GM21576 (cell line): ENCODE measurements around the gene RIMKLA.
A peak's percentile ranks its signal among the peaks of the same experiment; 100 is the strongest.

Experiments
- ATAC-seq: cut with Tn5 transposase; IDR thresholded peaks from one replicate; pipeline ENCODE4 v1.9.1; 2021; ENCODE audit warnings: mild to moderate bottlenecking, moderate library complexity; ENCODE audit not compliant: unreplicated experiment

Gene RIMKLA

DNA sequence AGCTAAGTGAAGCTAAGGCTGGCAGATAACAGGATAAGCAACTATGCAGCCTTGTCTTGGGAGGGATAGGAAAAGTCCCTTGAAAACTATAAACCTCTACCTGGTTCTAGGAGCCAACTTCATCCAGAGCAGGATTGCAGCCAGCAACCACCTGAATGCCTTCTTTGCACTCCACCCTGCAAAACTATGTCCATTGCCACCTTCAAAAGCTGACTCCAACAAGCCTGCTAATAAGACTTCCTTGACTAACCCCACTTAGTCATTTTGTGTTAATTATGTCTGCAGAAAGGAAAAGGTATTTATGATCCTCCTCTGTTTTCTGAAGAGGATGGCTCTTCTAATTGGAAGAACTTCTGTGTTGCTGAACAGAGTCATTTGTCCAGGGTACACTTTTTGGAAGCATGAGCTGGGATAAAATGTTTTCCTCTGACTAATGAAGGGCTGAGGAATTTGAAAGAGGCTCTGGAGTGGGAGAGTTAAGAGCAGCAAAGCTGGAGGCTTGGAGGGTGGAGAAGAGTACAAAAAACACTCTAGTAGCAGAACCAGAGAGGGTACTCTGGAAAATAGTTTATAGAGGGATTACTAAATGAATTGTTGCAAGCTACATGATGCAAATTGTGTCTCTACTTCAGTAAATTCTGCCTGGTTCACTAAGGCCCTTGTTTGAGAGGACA is 9.6 kb upstream of the RIMKLA start:
- no peak for ATAC-seq

DNA sequence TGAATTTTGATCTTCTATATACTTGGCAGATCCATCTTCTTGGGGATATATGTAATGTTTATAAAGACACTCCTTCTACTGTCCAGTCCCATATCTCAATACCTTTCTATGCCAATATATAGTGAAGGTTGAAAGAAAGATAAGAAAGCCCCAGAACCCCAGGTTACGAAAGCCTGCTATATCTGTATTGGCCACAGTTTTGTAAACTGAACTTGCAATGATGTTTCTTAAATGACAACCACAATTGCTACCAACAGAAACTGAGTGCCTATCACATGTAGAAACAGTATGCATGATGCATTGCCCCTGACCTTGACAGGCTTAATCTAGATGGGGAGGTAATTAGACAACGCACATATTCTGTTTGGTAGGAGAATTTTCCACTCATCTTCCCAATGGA is 7.8 kb upstream of the RIMKLA start:
- no peak for ATAC-seq

DNA sequence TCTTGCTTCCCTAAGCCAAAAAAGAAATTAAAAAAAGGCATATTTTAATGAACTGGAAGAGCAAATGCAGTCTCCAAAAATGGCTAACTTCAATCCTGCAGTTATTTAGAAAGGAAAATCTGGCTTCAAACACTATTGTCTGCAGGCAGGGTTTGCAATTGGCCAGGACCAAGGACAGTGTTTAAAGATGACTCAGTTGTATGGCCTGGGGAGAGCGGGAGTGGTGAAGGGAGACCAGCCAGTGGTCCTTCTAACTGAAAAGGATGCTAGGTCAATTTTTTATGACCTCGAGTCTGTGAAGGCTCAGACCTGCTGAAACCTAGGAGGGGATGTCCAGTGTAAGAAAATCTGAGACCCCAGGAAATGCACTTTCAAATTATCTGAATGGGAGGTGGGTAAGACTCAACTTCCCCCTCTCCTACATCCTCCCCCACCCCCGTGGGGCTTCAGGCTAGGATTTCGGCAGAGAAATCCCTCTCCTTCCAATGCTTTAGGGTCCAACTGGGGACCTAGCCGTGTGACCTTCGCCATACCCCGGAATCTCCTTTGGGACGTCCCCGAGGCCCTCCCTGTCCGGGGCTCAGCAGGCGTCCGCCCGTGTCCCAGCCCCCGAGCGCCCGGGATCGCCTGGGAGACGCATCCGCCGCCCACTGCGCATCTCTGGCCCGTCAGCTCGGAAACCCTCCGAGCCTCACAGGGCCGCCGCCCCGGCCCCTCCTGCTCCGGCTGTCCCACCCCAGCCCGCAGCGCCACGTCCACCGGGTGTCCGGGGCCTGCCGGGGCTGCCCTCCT is 602 bp upstream of the RIMKLA start:
- peak; percentile 36 for ATAC-seq

DNA sequence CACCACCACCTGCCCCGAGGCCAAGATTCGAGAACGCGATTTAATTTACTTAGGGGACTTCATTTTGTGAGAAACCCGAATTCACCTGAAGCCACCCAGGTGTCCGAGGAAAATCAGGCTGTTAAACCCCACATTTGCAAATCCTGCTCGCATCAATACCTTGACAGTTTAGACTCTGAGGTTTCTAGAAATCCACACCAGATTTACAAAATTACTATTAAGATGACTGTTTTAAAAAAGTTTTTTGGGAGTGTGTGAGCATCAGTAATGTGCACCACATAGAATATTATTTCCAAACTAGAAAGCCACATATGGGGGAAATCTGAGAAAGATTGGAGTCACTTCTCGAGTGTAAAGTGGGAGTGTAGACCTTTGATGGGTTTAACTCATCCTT is 685 bp downstream of the RIMKLA start:
- ATAC-seq, result no peak

DNA sequence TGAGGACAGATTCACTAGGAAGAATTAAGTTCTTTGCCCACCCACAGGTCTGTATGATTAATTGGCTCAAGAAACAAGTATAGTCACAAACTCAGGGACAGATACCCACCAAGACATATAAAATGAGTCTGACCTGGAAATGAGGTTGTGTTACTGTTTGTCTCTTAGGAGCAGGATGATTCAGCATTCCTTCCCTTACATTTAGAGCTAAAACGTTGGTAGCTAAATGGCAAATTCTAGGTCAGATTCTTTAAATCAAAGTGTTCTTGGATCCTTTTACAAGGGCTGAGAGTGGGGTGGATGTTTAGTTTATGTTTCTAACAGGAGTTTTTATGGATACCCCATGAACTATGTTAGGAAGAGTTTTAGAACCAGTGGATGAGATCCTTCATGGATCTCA is 4.7 kb downstream of the RIMKLA start:
- no peak for ATAC-seq

DNA sequence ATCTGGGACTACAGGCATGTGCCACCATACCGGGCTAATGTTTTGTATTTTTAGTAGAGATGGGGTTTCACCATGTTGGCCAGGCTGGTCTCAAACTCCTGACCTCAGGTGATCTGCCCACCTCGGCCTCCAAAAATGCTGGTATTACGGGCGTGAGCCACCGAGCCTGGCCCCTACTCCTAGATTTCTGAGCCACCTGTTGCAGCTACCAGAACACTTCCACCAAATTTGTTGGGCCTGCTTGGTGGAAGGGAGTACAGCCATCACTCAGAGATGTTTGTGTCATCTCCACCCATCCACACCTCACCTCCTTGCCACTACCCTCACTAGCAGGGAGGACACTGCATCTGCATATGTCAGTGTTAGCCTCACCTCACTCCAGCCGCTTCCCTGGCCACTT is 5.5 kb downstream of the RIMKLA start:
- no peak for ATAC-seq

DNA sequence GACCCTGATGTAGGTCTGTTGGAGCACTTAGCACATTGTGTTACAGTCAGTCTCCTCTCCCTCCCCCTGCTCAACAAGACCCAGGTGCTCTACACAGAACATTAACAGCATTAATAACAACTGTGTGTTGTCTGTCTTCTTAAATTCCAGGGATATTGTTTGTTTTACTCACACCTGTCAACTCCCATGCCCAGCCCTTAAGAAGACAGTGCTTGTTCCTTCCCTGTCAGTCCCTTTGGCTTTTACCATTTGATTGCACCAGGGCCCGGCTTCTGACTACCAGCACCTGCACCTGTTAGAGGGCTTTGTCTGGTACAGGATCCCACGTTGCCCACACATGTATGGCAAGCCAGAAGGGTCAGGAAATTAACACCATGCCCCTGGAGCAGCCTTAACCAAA is 11.7 kb downstream of the RIMKLA start:
- no peak for ATAC-seq

DNA sequence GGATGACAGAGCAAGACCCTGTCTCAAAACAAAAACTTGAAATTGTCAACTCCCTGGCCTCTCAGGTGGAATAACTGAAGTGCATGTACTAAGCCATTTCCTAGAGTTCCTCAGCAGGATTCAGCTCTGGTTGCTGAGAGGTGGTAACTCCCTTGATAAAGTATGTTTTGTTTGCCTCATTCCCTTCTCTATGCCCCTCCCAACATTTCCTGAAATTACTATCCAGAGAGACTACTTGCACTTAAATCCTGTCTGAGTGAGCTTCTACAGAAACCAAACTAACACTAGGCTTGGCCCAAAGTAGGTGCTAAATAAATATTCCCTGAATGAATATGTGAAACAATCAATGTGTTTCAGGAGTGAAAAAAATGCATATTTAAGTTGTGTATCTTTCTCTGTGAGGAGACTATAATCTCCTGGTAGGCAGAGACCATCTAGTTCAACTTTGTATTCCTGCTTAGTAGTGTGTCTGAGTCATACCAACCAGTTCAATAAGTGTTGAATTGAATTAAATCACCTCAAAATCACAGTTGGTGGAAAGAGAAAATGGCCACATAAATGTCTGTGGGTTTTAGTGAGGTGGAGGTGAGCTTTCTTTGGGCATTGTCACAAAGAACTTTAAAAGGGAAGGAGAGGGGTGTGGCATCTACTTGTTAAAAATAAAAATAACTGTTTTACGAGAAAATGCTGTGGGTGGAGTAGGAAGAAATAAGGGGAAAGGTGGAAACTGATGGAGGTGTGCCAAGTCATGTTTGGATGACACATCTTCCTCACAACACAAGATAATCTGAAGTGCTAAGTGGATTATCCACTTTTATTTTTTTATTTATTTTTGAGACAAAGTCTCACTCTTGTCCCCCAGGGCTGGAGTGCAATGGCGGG is 12.6 kb downstream of the RIMKLA start:
- ATAC-seq, result no peak

DNA sequence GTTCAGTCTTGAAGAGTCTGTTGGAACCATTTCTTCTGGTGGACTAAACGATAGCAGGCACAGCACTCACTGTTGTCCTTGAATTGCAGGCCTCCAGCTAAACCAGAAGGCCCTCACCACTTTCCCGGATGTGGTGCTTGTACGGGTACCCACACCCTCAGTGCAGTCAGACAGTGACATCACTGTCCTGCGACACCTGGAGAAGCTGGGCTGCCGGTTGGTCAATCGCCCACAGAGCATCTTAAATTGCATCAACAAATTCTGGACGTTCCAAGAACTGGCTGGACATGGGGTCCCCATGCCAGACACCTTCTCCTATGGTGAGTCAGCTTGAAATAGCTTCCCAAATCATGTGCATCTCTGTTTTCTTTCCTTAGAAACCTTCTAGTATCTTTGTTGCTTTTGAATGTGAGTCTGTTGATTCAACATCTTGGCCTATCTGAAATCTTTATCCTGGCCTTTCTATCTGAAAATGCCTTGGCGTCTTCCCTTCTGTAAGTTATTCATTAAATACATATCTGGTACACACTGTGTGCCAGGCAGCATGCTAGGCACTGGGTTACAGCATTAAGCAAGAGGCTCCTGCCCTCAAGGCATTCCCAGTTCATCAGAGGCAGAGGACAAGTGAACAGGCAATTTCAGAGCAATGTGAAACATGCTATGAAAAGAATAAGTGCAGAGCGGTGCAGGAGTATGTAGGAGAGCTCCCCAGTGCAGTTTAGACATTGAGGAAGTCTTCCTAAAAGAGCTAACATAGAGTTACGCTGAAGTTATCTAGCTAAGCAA is 18.9 kb downstream of the RIMKLA start:
- ATAC-seq, result no peak

DNA sequence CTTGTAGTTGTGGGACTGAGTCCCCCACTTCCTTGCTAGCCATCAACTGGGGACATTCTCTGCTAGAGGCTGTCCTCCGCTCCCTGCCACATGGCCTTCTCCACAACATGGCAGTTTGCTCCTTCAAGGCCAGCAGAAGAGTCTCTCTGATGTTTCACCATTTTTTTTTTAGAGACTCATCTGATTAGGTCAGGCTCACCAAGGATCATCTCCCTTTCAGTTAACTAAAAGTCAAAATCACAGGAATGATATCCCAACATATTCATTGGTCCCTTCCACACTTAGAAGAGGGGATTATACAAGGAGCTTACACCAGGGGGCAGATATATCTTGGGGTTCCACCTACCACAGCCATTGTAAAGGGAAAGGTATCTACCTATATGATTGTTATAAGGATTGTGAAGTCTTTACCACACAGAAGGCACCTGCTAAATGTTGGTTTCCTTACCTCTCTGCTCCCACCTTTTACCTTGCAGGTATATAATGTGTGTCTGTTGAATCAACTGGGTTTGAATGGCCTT is 23.3 kb downstream of the RIMKLA start:
- no peak for ATAC-seq

DNA sequence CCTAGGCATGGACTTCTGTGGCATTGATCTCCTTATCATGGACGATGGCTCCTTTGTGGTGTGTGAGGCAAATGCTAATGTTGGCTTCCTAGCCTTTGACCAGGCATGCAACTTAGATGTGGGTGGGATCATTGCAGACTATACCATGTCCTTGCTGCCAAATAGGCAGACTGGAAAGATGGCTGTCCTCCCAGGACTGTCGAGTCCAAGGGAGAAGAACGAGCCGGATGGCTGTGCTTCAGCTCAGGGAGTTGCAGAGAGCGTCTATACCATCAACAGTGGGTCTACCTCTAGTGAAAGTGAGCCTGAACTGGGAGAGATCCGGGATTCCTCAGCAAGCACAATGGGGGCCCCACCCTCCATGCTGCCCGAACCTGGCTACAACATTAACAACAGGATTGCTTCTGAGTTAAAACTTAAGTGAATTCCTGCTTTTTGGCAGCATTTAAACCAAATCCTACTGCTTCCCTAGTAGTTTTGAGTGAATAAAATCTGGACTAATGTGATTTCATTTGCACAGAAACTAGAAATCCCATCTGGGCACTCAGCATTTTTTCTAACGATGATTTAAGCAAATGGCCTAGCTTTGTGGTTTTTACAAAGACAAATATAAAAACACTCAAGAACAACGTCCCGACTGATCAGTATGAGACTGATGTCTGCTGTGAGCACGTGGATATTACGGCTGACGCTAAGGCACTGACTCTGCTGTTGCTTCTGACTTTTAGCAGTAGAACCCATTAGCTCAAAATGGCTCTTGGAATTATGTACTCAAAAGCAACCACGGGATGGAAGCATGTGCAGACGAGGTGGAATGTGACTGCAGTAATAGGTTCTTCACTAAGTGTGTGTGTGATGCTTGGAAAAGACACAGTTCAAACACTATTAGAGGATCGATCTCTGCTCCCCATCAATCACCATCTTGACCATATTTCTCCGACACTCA is 34.2 kb downstream of the RIMKLA start:
- no peak for ATAC-seq

DNA sequence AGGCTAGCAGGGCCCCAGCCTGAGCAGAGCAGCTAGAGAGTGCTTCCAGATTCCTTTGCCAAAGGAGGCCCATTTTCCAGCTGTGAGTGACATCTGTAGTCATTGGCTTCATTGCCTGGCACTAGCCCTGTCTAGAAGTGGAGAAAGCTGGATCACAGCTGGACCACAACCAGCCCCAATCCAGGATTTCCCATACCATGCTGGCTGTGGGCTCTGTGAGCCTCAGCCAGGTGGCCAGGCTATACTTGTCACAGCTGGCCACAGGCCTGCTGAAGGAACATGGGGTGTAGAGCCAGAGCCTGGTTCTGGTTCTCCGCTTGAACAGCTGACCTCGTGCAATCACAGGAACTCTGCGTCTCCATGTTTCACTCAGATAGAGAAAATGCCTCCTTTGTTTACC is 36.6 kb downstream of the RIMKLA start:
- no peak for ATAC-seq

DNA sequence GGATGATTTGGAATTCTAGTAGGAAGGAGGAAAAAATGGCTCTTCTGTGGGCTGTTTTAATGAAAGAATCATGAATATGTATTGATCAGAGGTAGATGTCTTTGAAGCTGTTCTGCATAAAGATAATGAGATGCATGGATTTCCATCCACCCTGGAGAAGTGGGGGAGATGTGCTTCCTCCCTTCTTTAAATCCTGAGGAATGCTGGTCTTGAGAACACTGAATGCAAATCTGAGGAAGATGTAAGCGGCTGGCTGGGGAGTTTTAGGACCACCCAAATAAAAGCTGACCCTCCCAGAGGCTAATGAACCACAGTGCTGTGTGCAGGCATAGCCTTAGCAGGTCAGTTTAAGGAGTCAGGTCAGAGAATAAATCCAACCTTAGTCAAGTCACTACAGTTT is 37.9 kb downstream of the RIMKLA start:
- no peak for ATAC-seq

DNA sequence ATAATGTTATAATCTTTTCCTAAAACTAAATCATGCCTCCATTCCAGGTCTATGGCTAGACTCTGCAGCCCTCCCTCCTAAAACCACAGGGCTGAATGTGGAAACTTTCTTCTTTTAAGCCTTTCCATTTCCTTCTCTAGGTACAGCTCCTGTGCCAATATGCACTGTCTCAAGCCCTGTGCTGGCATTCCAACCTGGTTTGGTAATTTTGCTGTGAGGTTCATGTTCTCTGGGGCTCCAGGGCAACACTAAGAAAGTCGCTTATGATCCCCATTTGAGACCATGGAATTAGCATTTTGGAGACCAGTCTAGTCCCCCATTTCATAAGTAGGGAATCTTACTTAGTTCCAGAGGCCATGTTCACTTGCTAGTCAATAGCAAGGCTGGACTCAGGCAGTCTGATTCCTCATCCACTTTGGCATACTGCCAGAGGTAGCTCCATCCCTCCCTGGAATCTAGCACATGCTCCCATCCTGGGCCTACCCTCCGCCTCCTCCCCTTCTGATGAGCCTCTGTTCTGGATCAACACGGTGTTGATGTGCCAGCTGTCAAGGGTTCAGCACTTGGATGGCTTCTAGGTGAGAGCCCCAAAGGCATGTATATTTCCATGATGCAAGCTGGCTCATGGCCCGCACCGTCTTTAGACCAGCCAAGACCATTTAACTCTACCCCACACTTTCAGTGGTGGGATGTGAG is 38.7 kb downstream of the RIMKLA start:
- no peak for ATAC-seq

DNA sequence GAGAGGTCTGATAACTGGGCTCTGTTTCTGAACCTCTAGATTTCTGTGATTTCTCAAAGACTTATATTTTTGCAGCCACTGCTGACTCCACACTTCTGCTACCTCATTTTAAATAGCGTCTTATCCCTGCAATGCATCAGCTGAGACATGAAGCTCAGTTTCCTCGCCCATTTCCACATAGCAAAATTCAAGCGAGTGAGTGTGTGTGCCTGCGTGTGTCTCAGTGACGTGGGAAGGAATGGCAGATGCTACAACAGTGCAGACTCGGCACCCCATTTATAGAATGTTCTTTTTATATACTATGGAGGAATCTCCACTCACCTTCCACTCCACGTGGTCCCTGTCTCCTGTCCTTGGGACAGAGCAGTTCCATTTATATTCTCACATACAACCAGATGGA is 39.5 kb downstream of the RIMKLA start:
- ATAC-seq, result no peak

DNA sequence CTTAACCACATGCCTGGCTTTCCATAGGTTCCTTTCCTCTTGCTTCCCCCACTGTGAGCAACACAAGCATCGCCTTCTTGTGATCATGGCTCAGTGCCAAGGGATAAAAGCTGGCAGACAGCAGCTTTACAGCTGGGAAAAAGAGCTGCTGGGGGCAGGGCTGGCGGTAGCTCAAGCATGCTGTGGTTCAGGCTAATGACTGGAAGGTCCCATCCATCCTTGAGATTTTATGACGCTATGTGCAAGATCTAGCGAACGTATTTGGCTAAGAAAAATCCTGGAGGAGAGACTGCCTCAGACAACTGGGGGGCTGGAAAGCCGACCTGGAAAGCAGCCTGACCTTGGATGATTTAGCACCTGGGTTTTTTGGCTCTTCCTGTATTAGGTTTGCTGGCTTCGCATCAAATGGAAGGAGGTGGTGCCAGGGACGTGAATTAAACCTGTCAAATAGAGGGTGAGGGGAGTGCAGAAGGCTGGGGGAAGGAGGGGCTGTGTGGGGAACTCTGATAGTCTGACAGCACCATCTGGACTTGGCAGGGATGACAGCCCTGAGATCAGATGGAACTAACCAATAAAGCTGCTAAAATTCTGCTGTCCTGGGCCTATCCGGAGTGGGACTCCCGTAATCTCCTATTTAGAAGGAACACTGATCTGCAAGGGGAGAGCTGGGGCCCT is 40.5 kb downstream of the RIMKLA start:
- ATAC-seq, result no peak

DNA sequence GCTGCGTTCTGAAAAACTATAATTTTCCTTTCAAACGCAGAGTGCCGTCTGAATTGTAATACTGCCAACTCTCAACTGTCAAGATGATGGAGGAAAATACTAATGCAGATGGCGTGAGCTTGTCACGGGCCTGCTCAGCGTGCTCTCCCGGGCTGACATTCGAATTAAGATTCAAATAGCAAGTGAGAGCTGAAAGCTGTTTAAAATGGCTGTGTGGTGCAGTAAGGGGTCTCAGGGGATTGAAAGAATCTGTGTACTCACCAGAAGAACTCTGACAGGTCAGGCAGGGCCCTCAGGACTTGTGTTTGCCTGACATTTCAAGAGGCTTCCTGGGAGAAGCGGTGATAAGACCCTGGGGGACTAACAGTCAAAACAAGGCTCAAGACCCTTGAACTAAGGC is 42.1 kb downstream of the RIMKLA start:
- no peak for ATAC-seq

DNA sequence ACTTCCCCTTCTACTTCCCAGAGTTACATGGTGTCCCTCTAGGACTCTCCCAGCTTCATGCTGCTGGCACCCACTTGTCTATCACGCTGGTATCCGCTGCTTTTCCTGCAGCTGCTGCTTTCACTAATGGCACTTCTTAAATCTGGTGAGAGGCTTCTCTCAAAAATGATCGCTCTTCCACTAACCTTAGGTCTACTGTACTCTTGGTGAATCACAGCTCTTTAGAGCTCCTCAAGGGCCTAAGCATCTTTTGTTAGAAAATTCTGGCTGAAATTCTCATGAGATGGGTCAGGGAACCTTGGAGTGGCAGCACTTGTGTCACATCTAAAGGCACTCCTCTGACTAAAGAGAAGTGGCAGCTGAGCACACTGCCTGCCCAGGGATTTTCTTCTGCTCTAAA is 43.1 kb downstream of the RIMKLA start:
- no peak for ATAC-seq
